Measurements from ENCODE around the gene TSSC4. TPM values are rescaled to one million over a fixed set of nuclear protein-coding genes. Genes with fewer than 3 reads are reported as not detected.

The TSSC4 gene
- total RNA-seq, 1 donor from 2014 or later: 38.8 TPM

- DNase-seq: peak; percentile 45
Measured at GRCh38 chr11:2374456-2375201, 25.9 kb upstream of the TSSC4 start.

DNA sequence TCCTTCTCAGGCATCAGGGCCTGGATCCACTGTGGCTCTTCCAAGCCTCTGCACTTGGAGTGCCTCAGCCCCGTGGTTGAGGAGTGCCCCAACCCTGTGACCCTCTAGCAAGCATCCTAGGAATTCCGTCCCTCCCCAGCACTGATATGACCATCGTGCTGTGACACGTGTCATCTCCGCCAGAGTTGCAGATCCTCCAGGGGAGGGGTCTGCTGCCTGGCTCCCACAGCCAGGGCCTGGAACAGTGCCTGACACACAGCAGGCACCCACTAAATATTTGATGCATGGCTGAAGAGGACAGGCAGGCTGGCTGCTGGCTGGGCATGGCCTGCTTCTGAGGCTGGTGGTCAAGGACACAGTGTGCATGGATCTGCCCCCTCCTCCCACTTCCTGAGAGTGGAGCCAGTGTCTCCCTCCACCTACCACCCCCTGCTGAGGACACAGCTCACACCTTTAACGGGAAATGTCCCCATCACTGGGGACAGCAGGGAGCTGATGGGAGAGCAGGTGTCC lies 25.2 kb upstream of the TSSC4 start:
- Histone ChIP-seq H3K27me3 (ENCODE audit: low read depth) (no peaks in the 10 kb centered on the region), H3K9me3 (no peaks in the 10 kb centered on the region), H3K4me3 (no peak overlapping the region), H3K27ac (peak overlapping the region; percentile 51), H3K36me3 (no peaks in the 10 kb centered on the region), H3K4me1 (peaks cover 20% of the 10 kb centered on the region)
- intact Hi-C loops (cut with DNase I): no loop called here
- no peak for TF ChIP-seq CTCF (IDR thresholded peaks at IDR 0.05)
- DNase-seq: peak; percentile 57
- ATAC-seq: peak in 1 of 2 donors; percentile 12

More at GRCh38 chr11:2374456-2375201, 25.9 kb upstream of the TSSC4 start:
- no peak for TF ChIP-seq CTCF (IDR thresholded peaks at IDR 0.05)
- H3K36me3 ChIP-seq: no peaks in the 10 kb centered on the region
- no peak overlapping the region for H3K4me3 ChIP-seq
- H3K27ac ChIP-seq: peak overlapping the region; percentile 34
- no peaks in the 10 kb centered on the region for H3K9me3 ChIP-seq
- no peaks in the 10 kb centered on the region for H3K27me3 ChIP-seq (ENCODE audit: low read depth)
- ATAC-seq: no peak
- peaks cover 13% of the 10 kb centered on the region for H3K4me1 ChIP-seq
- intact Hi-C loops (cut with DNase I): no loop called here

- H3K36me3 ChIP-seq: no peaks in the 10 kb centered on the region
- DNase-seq (peak; percentile 43), ATAC-seq (peak; percentile 2 to 58)
- H3K27me3 ChIP-seq (ENCODE audit: low read depth): no peaks in the 10 kb centered on the region
- intact Hi-C loops (cut with DNase I): no loop called here
- H3K4me1 ChIP-seq: peaks cover 27% of the 10 kb centered on the region
- TF ChIP-seq CTCF (IDR thresholded peaks at IDR 0.05): no peak
- H3K9me3 ChIP-seq: no peaks in the 10 kb centered on the region
- peak overlapping the region; percentile 51 for H3K27ac ChIP-seq
- no peak overlapping the region for H3K4me3 ChIP-seq
Measured at GRCh38 chr11:2375964-2376551, 24.5 kb upstream of the TSSC4 start.

- no peak for TF ChIP-seq CTCF (IDR thresholded peaks at IDR 0.05)
- Histone ChIP-seq H3K27me3 (ENCODE audit: low read depth) (no peaks in the 10 kb centered on the region), H3K4me1 (peaks cover 35% of the 10 kb centered on the region), H3K9me3 (no peaks in the 10 kb centered on the region), H3K36me3 (no peaks in the 10 kb centered on the region), H3K27ac (peak within 1 kb of the TSS; percentile 99), H3K4me3 (peak within 1 kb of the TSS; percentile 98)
- intact Hi-C loops (cut with DNase I): no loop called here
- ATAC-seq (peak; percentile 80 to 83), DNase-seq (peak; percentile 65)
Measured at GRCh38 chr11:2376751-2377451, 23.6 kb upstream of the TSSC4 start, which contains the start of gene CD81. CD81 (plus strand) TSS chr11:2377310; CDS start chr11:2377550, 240 bp downstream.

Measured in lower lobe of right lung (tissue), 2 donors.